ENCODE measurements around the gene PRRC2B. TPM values are rescaled to one million over a fixed set of nuclear protein-coding genes. Genes with fewer than 3 reads are reported as not detected.

Gene PRRC2B
- total and polyA plus RNA-seq, 2 of the 13 experiments (the other 11 are each of a cell fraction or from before 2014, with no cell fraction given) = 20.8 to 37.4 TPM

DNA sequence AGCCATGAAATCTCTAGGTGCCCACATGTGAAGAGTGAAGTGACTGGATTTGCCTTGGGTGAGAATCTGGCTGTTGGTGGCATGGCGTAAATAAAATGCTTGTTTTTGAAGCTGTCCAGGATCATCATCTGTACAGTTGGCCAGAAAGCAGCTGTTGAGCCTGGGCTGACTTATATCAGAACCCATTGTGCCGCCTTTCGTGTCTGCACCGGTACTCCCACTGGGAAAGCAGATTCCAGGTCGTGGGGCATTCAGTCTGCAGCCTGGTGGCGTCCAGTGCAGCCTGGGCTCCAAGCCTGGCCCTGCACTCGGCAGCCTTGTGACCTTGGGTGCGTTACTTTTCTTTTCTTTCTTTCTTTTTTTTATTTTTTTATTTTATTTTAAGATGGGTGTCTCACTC lies 27.8 kb downstream of the PRRC2B start (continued):
- TF ChIP-seq, protein P1, sequence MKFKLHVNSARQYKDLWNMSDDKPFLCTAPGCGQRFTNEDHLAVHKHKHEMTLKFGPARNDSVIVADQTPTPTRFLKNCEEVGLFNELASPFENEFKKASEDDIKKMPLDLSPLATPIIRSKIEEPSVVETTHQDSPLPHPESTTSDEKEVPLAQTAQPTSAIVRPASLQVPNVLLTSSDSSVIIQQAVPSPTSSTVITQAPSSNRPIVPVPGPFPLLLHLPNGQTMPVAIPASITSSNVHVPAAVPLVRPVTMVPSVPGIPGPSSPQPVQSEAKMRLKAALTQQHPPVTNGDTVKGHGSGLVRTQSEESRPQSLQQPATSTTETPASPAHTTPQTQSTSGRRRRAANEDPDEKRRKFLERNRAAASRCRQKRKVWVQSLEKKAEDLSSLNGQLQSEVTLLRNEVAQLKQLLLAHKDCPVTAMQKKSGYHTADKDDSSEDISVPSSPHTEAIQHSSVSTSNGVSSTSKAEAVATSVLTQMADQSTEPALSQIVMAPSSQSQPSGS (CRISPR knock-in tag; IDR thresholded peaks at IDR 0.05) = no peak
- TF ChIP-seq ZNF232 (CRISPR knock-in tag; IDR thresholded peaks at IDR 0.05; ENCODE audit: borderline replicate concordance) (no peak), HHEX (CRISPR knock-in tag; IDR thresholded peaks at IDR 0.05) (no peak), EZH2 (conservative IDR thresholded peaks at IDR 0.05; ENCODE audit: low read depth, low read length) (no peak)
- TF ChIP-seq, protein P2, sequence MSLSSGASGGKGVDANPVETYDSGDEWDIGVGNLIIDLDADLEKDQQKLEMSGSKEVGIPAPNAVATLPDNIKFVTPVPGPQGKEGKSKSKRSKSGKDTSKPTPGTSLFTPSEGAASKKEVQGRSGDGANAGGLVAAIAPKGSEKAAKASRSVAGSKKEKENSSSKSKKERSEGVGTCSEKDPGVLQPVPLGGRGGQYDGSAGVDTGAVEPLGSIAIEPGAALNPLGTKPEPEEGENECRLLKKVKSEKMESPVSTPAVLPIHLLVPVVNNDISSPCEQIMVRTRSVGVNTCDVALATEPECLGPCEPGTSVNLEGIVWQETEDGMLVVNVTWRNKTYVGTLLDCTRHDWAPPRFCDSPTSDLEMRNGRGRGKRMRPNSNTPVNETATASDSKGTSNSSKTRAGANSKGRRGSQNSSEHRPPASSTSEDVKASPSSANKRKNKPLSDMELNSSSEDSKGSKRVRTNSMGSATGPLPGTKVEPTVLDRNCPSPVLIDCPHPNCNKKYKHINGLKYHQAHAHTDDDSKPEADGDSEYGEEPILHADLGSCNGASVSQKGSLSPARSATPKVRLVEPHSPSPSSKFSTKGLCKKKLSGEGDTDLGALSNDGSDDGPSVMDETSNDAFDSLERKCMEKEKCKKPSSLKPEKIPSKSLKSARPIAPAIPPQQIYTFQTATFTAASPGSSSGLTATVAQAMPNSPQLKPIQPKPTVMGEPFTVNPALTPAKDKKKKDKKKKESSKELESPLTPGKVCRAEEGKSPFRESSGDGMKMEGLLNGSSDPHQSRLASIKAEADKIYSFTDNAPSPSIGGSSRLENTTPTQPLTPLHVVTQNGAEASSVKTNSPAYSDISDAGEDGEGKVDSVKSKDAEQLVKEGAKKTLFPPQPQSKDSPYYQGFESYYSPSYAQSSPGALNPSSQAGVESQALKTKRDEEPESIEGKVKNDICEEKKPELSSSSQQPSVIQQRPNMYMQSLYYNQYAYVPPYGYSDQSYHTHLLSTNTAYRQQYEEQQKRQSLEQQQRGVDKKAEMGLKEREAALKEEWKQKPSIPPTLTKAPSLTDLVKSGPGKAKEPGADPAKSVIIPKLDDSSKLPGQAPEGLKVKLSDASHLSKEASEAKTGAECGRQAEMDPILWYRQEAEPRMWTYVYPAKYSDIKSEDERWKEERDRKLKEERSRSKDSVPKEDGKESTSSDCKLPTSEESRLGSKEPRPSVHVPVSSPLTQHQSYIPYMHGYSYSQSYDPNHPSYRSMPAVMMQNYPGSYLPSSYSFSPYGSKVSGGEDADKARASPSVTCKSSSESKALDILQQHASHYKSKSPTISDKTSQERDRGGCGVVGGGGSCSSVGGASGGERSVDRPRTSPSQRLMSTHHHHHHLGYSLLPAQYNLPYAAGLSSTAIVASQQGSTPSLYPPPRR (CRISPR knock-in tag; IDR thresholded peaks at IDR 0.05; ENCODE audit: borderline replicate concordance) = no peak

DNA sequence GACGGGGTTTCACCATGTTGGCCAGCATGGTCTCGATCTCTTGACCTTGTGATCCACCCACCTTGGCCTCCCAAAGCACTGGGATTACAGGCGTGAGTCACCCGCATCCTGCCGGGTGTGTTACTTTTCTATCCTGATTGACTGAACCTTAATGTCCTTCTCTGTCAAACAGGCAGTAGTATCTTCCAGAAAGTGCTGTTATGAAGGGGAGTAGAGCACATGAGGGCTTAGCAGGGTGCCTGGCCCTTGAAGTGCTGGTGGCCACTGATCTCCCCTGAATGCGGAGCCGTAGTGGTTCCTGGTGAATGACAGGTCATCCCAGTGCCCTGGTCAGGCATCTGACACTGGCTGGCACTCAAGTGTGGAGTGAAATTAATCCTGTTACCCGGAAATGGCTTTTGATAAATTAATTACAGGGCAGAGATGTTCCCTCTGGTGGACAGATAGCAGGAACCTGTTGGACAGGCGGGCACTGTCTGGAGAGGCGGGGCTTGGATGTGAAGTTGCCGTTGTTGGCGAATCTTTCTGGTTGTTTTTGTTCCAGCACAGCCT lies 28.4 kb downstream of the PRRC2B start:
- ChIA-PET CTCF (ENCODE audit: low intra/inter-chr PET ratio, low total read pairs) (no interaction called here), POLR2A (interaction anchor here (0.5 kb wide), 1 partner anchor 265 kb away, joined by 3 read pairs; no protein-coding TSS in a partner anchor)
- 95% methylated on average over 11 of the region's 12 CpGs for WGBS (ENCODE audit: low lambda C conversion rate)
- ATAC-seq (no peak), FAIRE-seq (no peak), DNase-seq (ENCODE audit: low spot score) (no peak)
- peaks cover 90% of the 10 kb centered on the region for H4K20me1 ChIP-seq (ENCODE audit: insufficient read depth, low read length)
- H3K9me3 ChIP-seq (ENCODE audit: low read length) = no peaks in the 10 kb centered on the region
- intact Hi-C loops (cut with micrococcal nuclease; ENCODE audit: unreplicated experiment) (no loop called here), in situ Hi-C loops (cut with HindIII; ENCODE audit: extremely low pct_ligation_motif_present, low pct_unique_long_range_greater_than_20kb) (no loop called here)
- no peak overlapping the region for H3K4me2 ChIP-seq (ENCODE audit: low read depth, low read length)
- no peak overlapping the region for H3K9ac ChIP-seq (ENCODE audit: insufficient read depth, low read depth, low read length)
- H3K4me3 ChIP-seq (replicated peaks in 1 of 3; ENCODE audit: insufficient read depth in 1 of 3, low read depth in 2 of 3, low read length in 3 of 3) = no peak overlapping the region
- peaks cover 71% of the 10 kb centered on the region for H3K4me1 ChIP-seq (ENCODE audit: insufficient read depth, low read length)
- peaks cover 5 to 21% of the 10 kb centered on the region in 2 experiments; a peak in 4 of 5 replicates for H3K36me3 ChIP-seq (replicated peaks in 1 of 2; ENCODE audit: control insufficient read depth in 1 of 2, insufficient read depth in 2 of 2, low read length in 2 of 2)
- H3K27ac ChIP-seq (ENCODE audit: extremely low read length, insufficient read depth, low read length) = no peak overlapping the region
- H2AFZ ChIP-seq (ENCODE audit: low read length) = no peak overlapping the region
- no TSS peak for BruUV-seq (replicated peaks)
- no peaks in the 10 kb centered on the region for H3K27me3 ChIP-seq (ENCODE audit: control insufficient read depth in 1 of 2, insufficient read depth in 2 of 2, low read length in 2 of 2)
- H3K79me2 ChIP-seq (ENCODE audit: insufficient read depth, low read length) = peaks cover 97% of the 10 kb centered on the region
- TF ChIP-seq MIXL1 (CRISPR knock-in tag; IDR thresholded peaks at IDR 0.05) (no peak), ZNF337 (CRISPR knock-in tag; IDR thresholded peaks at IDR 0.05; ENCODE audit: borderline replicate concordance, low read depth) (no peak), DNMT1 (CRISPR knock-in tag; IDR thresholded peaks at IDR 0.05) (no peak)
- TF ChIP-seq, protein P3, sequence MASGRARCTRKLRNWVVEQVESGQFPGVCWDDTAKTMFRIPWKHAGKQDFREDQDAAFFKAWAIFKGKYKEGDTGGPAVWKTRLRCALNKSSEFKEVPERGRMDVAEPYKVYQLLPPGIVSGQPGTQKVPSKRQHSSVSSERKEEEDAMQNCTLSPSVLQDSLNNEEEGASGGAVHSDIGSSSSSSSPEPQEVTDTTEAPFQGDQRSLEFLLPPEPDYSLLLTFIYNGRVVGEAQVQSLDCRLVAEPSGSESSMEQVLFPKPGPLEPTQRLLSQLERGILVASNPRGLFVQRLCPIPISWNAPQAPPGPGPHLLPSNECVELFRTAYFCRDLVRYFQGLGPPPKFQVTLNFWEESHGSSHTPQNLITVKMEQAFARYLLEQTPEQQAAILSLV (CRISPR knock-in tag; IDR thresholded peaks at IDR 0.05; ENCODE audit: borderline replicate concordance) = no peak
- TF ChIP-seq, protein P4, sequence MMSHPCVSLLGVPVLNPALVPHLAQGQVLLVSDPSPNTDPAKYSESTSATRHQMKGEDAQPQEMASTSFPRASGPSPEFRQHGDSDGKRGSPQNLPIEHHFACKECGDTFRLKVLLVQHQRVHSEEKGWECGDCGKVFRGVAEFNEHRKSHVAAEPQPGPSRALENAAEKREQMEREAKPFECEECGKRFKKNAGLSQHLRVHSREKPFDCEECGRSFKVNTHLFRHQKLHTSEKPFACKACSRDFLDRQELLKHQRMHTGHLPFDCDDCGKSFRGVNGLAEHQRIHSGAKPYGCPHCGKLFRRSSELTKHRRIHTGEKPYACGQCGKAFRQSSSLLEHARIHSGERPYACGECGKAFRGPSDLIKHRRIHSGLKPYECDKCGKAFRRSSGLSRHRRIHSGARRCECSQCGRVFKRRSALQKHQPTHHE (CRISPR knock-in tag; IDR thresholded peaks at IDR 0.05; ENCODE audit: borderline replicate concordance) = no peak
- TF ChIP-seq, protein P5, sequence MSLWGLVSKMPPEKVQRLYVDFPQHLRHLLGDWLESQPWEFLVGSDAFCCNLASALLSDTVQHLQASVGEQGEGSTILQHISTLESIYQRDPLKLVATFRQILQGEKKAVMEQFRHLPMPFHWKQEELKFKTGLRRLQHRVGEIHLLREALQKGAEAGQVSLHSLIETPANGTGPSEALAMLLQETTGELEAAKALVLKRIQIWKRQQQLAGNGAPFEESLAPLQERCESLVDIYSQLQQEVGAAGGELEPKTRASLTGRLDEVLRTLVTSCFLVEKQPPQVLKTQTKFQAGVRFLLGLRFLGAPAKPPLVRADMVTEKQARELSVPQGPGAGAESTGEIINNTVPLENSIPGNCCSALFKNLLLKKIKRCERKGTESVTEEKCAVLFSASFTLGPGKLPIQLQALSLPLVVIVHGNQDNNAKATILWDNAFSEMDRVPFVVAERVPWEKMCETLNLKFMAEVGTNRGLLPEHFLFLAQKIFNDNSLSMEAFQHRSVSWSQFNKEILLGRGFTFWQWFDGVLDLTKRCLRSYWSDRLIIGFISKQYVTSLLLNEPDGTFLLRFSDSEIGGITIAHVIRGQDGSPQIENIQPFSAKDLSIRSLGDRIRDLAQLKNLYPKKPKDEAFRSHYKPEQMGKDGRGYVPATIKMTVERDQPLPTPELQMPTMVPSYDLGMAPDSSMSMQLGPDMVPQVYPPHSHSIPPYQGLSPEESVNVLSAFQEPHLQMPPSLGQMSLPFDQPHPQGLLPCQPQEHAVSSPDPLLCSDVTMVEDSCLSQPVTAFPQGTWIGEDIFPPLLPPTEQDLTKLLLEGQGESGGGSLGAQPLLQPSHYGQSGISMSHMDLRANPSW (CRISPR knock-in tag; IDR thresholded peaks at IDR 0.05; ENCODE audit: borderline replicate concordance) = no peak
